GM23248 (cell line): ENCODE data around the gene ZNF682. TPM values are rescaled to one million over a fixed set of nuclear protein-coding genes. Genes with fewer than 3 reads are reported as not detected.

Experiments used
- DNase-seq: peaks from one replicate; pipeline ENCODE4 v3.0.0-alpha.2; 2015
- H2AFZ ChIP-seq: fragments of 200-600 bp; sonication (generic); 2 replicates; pipeline ENCODE4 v1.6.1; 2016; ENCODE audit warnings: antibody characterized with exemption
- H3F3A ChIP-seq: fragments of 200-600 bp; sonication (generic); 2 replicates; pipeline ENCODE4 v1.6.1; 2016; ENCODE audit warnings: mild to moderate bottlenecking, antibody characterized with exemption, mixed run types; ENCODE audit not compliant: insufficient read depth
- H3K27ac ChIP-seq: fragments of 200-600 bp; sonication (generic); 2 replicates; pipeline ENCODE4 v1.5.1; 2016; ENCODE audit warnings: mild to moderate bottlenecking
- H3K27me3 ChIP-seq: fragments of 200-600 bp; sonication (generic); replicated peaks from 2 replicates; pipeline ENCODE4 v1.6.1; 2016; ENCODE audit warnings: mild to moderate bottlenecking; ENCODE audit not compliant: insufficient read depth
- H3K36me3 ChIP-seq: fragments of 200-600 bp; sonication (generic); 2 replicates; pipeline ENCODE4 v1.6.1; 2016; ENCODE audit warnings: low read depth, mild to moderate bottlenecking
- H3K4me1 ChIP-seq: fragments of 200-600 bp; sonication (generic); 2 replicates; pipeline ENCODE4 v1.6.1; 2016; ENCODE audit warnings: mild to moderate bottlenecking; ENCODE audit not compliant: insufficient read depth
- H3K4me2 ChIP-seq: fragments of 200-600 bp; sonication (generic); one replicate; pipeline ENCODE4 v1.6.1; 2016; ENCODE audit warnings: mild to moderate bottlenecking; ENCODE audit not compliant: unreplicated experiment
- H3K4me3 ChIP-seq: fragments of 200-600 bp; sonication (generic); 2 replicates; pipeline ENCODE4 v1.5.1; 2016; ENCODE audit warnings: mild to moderate bottlenecking
- H3K79me2 ChIP-seq: fragments of 200-600 bp; sonication (generic); 2 replicates; pipeline ENCODE4 v1.6.1; 2016; ENCODE audit warnings: mild to moderate bottlenecking; ENCODE audit not compliant: insufficient read depth
- H3K9ac ChIP-seq: fragments of 200-600 bp; sonication (generic); 2 replicates; pipeline ENCODE4 v1.6.1; 2016; ENCODE audit warnings: mild to moderate bottlenecking
- H3K9me2 ChIP-seq: fragments of 200-600 bp; sonication (generic); 2 replicates; pipeline ENCODE4 v1.6.1; 2016; ENCODE audit warnings: mixed run types, mild to moderate bottlenecking, moderate library complexity; ENCODE audit not compliant: insufficient read depth
- H3K9me3 ChIP-seq: fragments of 200-600 bp; sonication (generic); one replicate; pipeline ENCODE4 v1.6.1; 2017; ENCODE audit warnings: low read depth
- H4K20me1 ChIP-seq: fragments of 200-600 bp; sonication (generic); 2 replicates; pipeline ENCODE4 v1.6.0; 2016; ENCODE audit not compliant: insufficient read depth
- EZH2 ChIP-seq: fragments of 200-600 bp; sonication (generic); IDR thresholded peaks from 2 replicates; pipeline ENCODE4 v1.6.1; 2018; ENCODE audit warnings: antibody characterized with exemption, mild to moderate bottlenecking; ENCODE audit not compliant: insufficient read depth, poor library complexity, severe bottlenecking
- EZH2phosphoT487 ChIP-seq: fragments of 200-600 bp; sonication (generic); IDR thresholded peaks from 2 replicates; pipeline ENCODE4 v1.6.1; 2018; ENCODE audit warnings: antibody characterized with exemption, moderate library complexity, mild to moderate bottlenecking, low read depth; ENCODE audit not compliant: insufficient read depth
- WGBS, 2 experiments: methylation state at CpG; one replicate each; pipeline ENCODE4 v1.1.6; 2015 to 2017; ENCODE audit warnings: low lambda C conversion rate in 2 of 2, low coverage in 1 of 2; ENCODE audit errors: missing lambda C conversion rate in 2 of 2; 5-methylcytosine and 5-hydroxymethylcytosine counted together
- in situ Hi-C: fragments of 300-500 bp; cut with MboI; formaldehyde crosslinking; loops from 2 replicates; pipeline ENCODE4 v1.15.0; 2020
- polyA plus RNA-seq: library from polyadenylated mRNA; unstranded; fragments of >200 nt; fragmentation: Nextera tagmentation; extraction: Ambion mirVana; gene quantifications from 2 replicates; pipeline ENCODE4 v1.2.1, GENCODE V29; 2016
- small RNA-seq: library from RNA; depleted of rRNA; stranded (forward); fragments of <200 nt; gene quantifications from one replicate; pipeline ENCODE3, GENCODE V24; 2014; ENCODE audit warnings: low read depth, low replicate concordance
- total RNA-seq: library from RNA; depleted of rRNA; stranded (reverse); fragments of >200 nt; shearing (Covaris generic); gene quantifications from 2 replicates; pipeline ENCODE4 v1.2.3, GENCODE V29; 2014; rRNA removed

The ZNF682 gene
- total and polyA plus RNA-seq, 2 experiments from 2014 or later = 3.0 to 4.9 TPM

DNA sequence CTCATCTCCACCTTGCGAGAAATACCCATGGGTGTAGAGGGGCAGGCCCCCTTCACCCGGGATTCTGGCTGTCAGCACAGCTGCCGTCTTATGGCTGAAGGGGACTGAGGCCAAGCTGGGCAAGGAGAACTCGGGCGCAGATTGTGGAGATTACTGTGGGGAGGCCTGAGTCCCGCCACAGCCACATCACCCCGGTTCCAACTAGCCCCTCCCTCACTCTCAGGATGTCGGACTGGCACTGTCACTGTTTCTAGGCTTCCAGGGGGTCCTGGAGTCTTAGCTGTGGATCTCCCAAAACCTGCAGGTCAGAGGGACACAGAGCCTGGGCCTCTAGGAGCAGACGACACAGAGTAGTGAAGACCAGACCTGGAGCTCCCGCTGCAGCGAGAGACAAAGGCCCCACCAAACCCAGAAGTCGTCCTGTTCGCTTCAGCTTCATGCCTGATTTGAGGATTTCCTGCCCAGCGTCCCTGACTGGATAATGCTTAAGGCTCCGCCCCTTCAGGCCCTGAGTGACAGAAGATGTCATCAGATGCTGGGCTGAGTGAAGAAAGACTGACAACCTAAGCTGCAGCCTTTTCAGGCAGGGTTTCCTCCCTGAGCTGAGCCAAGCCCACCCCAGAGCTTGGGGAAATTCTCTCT lies 82.8 kb downstream of the ZNF682 start:
- no peaks in the 10 kb centered on the region for H4K20me1 ChIP-seq
- no peak overlapping the region for H3K27ac ChIP-seq
- no peak for DNase-seq
- WGBS, 2 experiments = 20 to 21% methylated on average over 15 of the region's 15 CpGs
- no peak overlapping the region for H3K4me3 ChIP-seq
- no peaks in the 10 kb centered on the region for H3K36me3 ChIP-seq
- H3K9ac ChIP-seq = no peak overlapping the region
- H2AFZ ChIP-seq = no peak overlapping the region
- no peaks in the 10 kb centered on the region for H3K79me2 ChIP-seq
- in situ Hi-C loops = no loop called here
- no peaks in the 10 kb centered on the region for H3K27me3 ChIP-seq
- no peaks in the 10 kb centered on the region for H3K4me1 ChIP-seq
- H3K9me2 ChIP-seq = no peaks in the 10 kb centered on the region
- no peak overlapping the region for H3K4me2 ChIP-seq
- no peaks in the 10 kb centered on the region for H3K9me3 ChIP-seq
- TF ChIP-seq EZH2phosphoT487 (no peak), EZH2 (no peak)
- no peaks in the 10 kb centered on the region for H3F3A ChIP-seq

DNA sequence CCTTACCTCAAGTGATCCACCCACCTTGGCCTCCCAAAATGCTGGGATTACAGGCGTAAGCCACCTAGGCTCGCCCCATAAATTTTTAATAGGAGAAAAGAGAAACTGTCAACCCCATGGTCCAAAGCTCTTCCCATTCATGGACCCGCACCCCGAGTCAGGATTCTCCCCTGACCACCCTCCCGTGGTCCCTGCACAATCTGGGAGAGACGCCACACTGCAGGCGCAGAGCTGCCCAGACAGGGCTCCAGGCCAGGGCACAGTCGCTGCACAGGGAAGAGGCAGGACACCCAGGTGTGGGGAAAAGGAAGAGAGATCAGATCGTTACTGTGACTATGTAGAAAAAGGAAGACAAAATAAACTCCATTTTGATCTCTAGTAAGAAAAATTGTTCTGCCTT lies 84.1 kb downstream of the ZNF682 start:
- Histone ChIP-seq H3K9ac (no peak overlapping the region), H3F3A (no peaks in the 10 kb centered on the region), H3K4me3 (no peak overlapping the region), H3K4me2 (no peak overlapping the region), H3K27ac (no peak overlapping the region), H2AFZ (no peak overlapping the region), H4K20me1 (no peaks in the 10 kb centered on the region), H3K27me3 (no peaks in the 10 kb centered on the region), H3K36me3 (no peaks in the 10 kb centered on the region), H3K4me1 (no peaks in the 10 kb centered on the region), H3K79me2 (no peaks in the 10 kb centered on the region), H3K9me3 (no peaks in the 10 kb centered on the region), H3K9me2 (no peaks in the 10 kb centered on the region)
- DNase-seq = no peak
- TF ChIP-seq EZH2phosphoT487 (no peak), EZH2 (no peak)
- 64 to 69% methylated on average over 9 of the region's 9 CpGs for WGBS, 2 experiments
- in situ Hi-C loops = no loop called here

Small RNA genes within 50 kb of the gene (small RNA-seq; reads per million reads assigned to genes)
- gene AC006539.3 = not detected

Other genes starting within 250 kb of the ZNF682 start
- gene ZNF506, start 217.8 kb downstream of the ZNF682 start, total RNA-seq = 11.8 and 20.0 TPM in 2 replicates
- gene ZNF506, start 217.8 kb downstream of the ZNF682 start, polyA plus RNA-seq = 13.2 and 13.3 TPM in 2 replicates
- 2.0 and 2.1 TPM in 2 replicates for gene ZNF253, start 173.6 kb downstream of the ZNF682 start, total RNA-seq
- gene ZNF253, start 173.6 kb downstream of the ZNF682 start, polyA plus RNA-seq = 2.9 and 3.2 TPM in 2 replicates
- gene ZNF93, start 138.6 kb downstream of the ZNF682 start, total RNA-seq = 5.0 and 7.0 TPM in 2 replicates
- 3.8 and 4.5 TPM in 2 replicates for gene ZNF93, start 138.6 kb downstream of the ZNF682 start, polyA plus RNA-seq
- gene ZNF90, start 38.5 kb upstream of the ZNF682 start, total RNA-seq = 1.8 and 3.0 TPM in 2 replicates
- gene ZNF90, start 38.5 kb upstream of the ZNF682 start, polyA plus RNA-seq = 0.96 and 1.6 TPM in 2 replicates
- gene ZNF486, start 127.7 kb upstream of the ZNF682 start, total RNA-seq = 5.8 and 7.5 TPM in 2 replicates
- gene ZNF486, start 127.7 kb upstream of the ZNF682 start, polyA plus RNA-seq = 3.6 and 4.0 TPM in 2 replicates